Testis (tissue), 2 donors: ENCODE results near the gene GALM.

Experiments
- POLR2A ChIP-seq: fragments of 450-650 bp; IDR thresholded peaks from one replicate; pipeline ENCODE4 v1.6.1; 2017; ENCODE audit warnings: antibody characterized with exemption, mild to moderate bottlenecking, moderate library complexity
- TF ChIP-seq, protein P1 (sequence below), 3 experiments: fragments of 450-650 bp in 2 of 3; fragments of 200-600 bp in 1 of 3; sonication (generic) in 1 of 3; IDR thresholded peaks; one replicate each; pipeline ENCODE4 v1.5.1; 2016 to 2019; ENCODE audit warnings: antibody characterized with exemption in 3 of 3, mild to moderate bottlenecking in 2 of 3, moderate library complexity in 1 of 3

DNA sequence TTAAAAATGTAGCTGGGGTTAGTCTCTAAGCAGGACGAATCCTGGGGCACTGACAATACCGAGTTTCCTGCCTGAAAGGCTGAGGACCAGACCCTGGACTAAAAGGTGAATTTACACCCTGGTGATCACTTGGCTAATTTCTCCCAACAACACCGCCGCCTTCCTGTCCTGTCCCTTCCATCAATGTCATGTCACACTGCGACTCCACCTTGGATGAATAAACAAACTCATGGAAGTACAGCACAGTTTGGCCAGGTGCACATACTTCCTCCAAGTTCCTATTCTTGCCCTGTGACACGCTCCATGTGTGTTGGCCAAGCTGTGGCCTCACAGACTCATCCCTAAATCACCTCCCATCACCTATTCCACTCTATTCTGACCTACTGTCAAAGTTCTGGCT lies 15.9 kb upstream of the GALM start:
- TF ChIP-seq, protein P1, sequence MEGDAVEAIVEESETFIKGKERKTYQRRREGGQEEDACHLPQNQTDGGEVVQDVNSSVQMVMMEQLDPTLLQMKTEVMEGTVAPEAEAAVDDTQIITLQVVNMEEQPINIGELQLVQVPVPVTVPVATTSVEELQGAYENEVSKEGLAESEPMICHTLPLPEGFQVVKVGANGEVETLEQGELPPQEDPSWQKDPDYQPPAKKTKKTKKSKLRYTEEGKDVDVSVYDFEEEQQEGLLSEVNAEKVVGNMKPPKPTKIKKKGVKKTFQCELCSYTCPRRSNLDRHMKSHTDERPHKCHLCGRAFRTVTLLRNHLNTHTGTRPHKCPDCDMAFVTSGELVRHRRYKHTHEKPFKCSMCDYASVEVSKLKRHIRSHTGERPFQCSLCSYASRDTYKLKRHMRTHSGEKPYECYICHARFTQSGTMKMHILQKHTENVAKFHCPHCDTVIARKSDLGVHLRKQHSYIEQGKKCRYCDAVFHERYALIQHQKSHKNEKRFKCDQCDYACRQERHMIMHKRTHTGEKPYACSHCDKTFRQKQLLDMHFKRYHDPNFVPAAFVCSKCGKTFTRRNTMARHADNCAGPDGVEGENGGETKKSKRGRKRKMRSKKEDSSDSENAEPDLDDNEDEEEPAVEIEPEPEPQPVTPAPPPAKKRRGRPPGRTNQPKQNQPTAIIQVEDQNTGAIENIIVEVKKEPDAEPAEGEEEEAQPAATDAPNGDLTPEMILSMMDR (IDR thresholded peaks at IDR 0.05) = no peak
- TF ChIP-seq POLR2A = no peak
